ENCODE results near the gene STOX1. TPM values are rescaled to one million over a fixed set of nuclear protein-coding genes. Genes with fewer than 3 reads are reported as not detected.

The STOX1 gene
- total RNA-seq, 1 experiment from 2014 or later: 5.8 TPM

- intact Hi-C loops (cut with micrococcal nuclease; ENCODE audit: unreplicated experiment): no loop called here
- ATAC-seq (no peak), DNase-seq (ENCODE audit: low read depth, low spot score) (no peak)
- TF ChIP-seq TCF7L2 (IDR thresholded peaks at IDR 0.05; ENCODE audit: low read depth, low read length) (no peak), POLR2AphosphoS5 (IDR thresholded peaks at IDR 0.05; ENCODE audit: low read depth, low read length) (no peak), SIN3A (IDR thresholded peaks at IDR 0.05; ENCODE audit: borderline replicate concordance, insufficient read depth, low read depth, low read length) (no peak), REST (IDR thresholded peaks at IDR 0.05; ENCODE audit: insufficient read depth in 1 of 2, low read depth in 2 of 2, low read length in 1 of 2) (no peak), CTCF (IDR thresholded peaks at IDR 0.05) (no peak)
- POLR2A ChIA-PET: no interaction called here
- in situ Hi-C loops (cut with HindIII; ENCODE audit: low pct_unique_long_range_greater_than_20kb, low sequenced_read_pairs): no loop called here
- no peaks in the 10 kb centered on the region for H3K9me3 ChIP-seq (ENCODE audit: control insufficient read depth, insufficient read depth, low read depth, low read length)
- H3K27me3 ChIP-seq (ENCODE audit: control insufficient read depth, insufficient read depth, low read length): no peaks in the 10 kb centered on the region
- BruUV-seq (replicated peaks): no TSS peak
- no peak overlapping the region for H3K4me3 ChIP-seq (ENCODE audit: low read depth in 2 of 2, low read length in 2 of 2)
- H3K27ac ChIP-seq (ENCODE audit: low read length): no peak overlapping the region
- peaks cover 2% of the 10 kb centered on the region; the same call in 1 of the 2 replicates for H3K4me1 ChIP-seq (ENCODE audit: control insufficient read depth, insufficient read depth, low read length)
- H3K36me3 ChIP-seq (ENCODE audit: control insufficient read depth, insufficient read depth, low read length): no peaks in the 10 kb centered on the region
- CTCF ChIA-PET: no interaction called here
Observed at GRCh38 chr10:68871105-68871711, 43.9 kb downstream of the STOX1 start.

- no peaks in the 10 kb centered on the region for H3K9me3 ChIP-seq (ENCODE audit: control insufficient read depth, insufficient read depth, low read depth, low read length)
- TF ChIP-seq TCF7L2 (IDR thresholded peaks at IDR 0.05; ENCODE audit: low read depth, low read length): no peak
- no peak for TF ChIP-seq SIN3A (IDR thresholded peaks at IDR 0.05; ENCODE audit: borderline replicate concordance, insufficient read depth, low read depth, low read length)
- no peak for TF ChIP-seq REST (IDR thresholded peaks at IDR 0.05; ENCODE audit: insufficient read depth in 1 of 2, low read depth in 2 of 2, low read length in 1 of 2)
- no peak for TF ChIP-seq POLR2AphosphoS5 (IDR thresholded peaks at IDR 0.05; ENCODE audit: low read depth, low read length)
- TF ChIP-seq CTCF (IDR thresholded peaks at IDR 0.05): no peak
- in situ Hi-C loops (cut with HindIII; ENCODE audit: low pct_unique_long_range_greater_than_20kb, low sequenced_read_pairs): no loop called here
- intact Hi-C loops (cut with micrococcal nuclease; ENCODE audit: unreplicated experiment): no loop called here
- DNase-seq (ENCODE audit: low read depth, low spot score) (no peak), ATAC-seq (0 out of 2 replicates have a peak, but pooled peaks have one; percentile 46)
- no peaks in the 10 kb centered on the region for H3K36me3 ChIP-seq (ENCODE audit: control insufficient read depth, insufficient read depth, low read length)
- H3K27ac ChIP-seq (ENCODE audit: low read length): no peak overlapping the region
- CTCF ChIA-PET: no interaction called here
- BruUV-seq (replicated peaks): no TSS peak
- H3K4me1 ChIP-seq (ENCODE audit: control insufficient read depth, insufficient read depth, low read length): peaks cover 2% of the 10 kb centered on the region; the same call in 1 of the 2 replicates
- no peak overlapping the region for H3K4me3 ChIP-seq (ENCODE audit: low read depth in 2 of 2, low read length in 2 of 2)
- H3K27me3 ChIP-seq (ENCODE audit: control insufficient read depth, insufficient read depth, low read length): no peaks in the 10 kb centered on the region
- POLR2A ChIA-PET: no interaction called here
Observed at GRCh38 chr10:68871731-68872342, 44.5 kb downstream of the STOX1 start.
